Iris pigment epithelial cell (primary cell): ENCODE measurements around the gene NKX1-2.

Experiments used
- DNase-seq: peaks from one replicate; pipeline ENCODE4 v3.0.0-alpha.2; 2011; ENCODE audit warnings: low read depth

Gene NKX1-2

GRCh38 chr10:124417895-124418725 is 31.7 kb downstream of the NKX1-2 start:
- DNase-seq, result peak; percentile 67

DNA sequence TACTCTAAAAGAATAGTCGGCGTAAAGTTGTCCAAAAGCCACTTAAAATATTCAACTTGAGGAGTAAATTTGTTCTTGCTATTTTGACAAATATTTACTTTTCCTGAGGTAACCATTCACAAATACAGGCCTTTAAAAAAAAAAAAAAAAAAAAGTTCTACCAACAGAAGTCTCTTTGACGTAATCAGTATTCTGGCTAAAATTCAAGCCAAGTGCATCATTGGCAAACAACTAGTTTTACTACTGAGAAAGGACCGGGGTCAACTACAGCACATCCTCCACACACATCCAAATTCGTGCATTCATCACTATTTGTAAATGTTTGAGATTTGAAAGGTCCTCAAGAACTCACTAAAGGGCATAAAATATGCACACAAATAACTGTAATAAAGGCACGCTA is 33.1 kb downstream of the NKX1-2 start:
- peak; percentile 31 for DNase-seq

DNA sequence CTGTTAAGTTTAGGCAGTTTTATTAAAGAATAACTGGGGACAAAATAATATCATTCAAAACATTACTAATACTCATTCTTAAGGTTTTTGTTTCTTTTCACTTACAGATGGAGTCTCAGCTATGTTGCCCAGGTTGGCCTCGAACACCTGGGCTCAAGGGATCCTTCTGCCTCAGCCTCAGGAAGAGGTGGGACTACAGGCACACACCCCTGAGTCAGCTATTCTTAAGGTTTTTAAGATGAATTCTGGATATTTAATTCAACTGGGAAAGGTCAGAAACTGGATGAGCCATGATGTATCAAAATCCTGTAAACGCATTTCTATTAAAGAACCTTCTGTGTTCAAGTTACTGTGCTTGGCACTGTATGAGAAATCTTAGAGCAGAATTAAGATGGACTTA is 34.6 kb downstream of the NKX1-2 start:
- no peak for DNase-seq

- DNase-seq, result peak; percentile 13
These were observed 35.8 kb downstream of the NKX1-2 start for GRCh38 chr10:124414076-124414475.

DNA sequence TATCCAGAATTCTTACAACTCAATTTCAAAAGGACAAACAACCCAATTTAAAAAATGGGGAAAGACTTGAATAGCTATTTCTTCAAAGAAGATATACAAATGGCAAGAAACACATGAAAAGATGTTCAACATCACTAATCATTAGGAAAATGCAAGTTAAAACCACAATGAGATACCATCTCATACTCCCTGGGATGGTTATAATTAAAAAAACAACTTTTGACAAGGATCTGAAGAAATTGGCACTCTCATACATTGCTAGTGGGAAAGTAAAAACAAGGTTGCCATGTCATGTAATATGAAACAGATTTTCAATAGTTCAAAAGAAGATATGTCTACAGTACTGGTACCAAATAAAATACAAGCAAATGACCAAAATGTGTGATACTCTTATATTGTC is 40.1 kb downstream of the NKX1-2 start:
- no peak for DNase-seq

- no peak for DNase-seq
These were observed 41.5 kb downstream of the NKX1-2 start for GRCh38 chr10:124408357-124408756.

GRCh38 chr10:124407456-124407855 is 42.4 kb downstream of the NKX1-2 start:
- no peak for DNase-seq

- peak; percentile 84 for DNase-seq
These were observed 46.3 kb downstream of the NKX1-2 start for GRCh38 chr10:124403548-124403947.

DNA sequence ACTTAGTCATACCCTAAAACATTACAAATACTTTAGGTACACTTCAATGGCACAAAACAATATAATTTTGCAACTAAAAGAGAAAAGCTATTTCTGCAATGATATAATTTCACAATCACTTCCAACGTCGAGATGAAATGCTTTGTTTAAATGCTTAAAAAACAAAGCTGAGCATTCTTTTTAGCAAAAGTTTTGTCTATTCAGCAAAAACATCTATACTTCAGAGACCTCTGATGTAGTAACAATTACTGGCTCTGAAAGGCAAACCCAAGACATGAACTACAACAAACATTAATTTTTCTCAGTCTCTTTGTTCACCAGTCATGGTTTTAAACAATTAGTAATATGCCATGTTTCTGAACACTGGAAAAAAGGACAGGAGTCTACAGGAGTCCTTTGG is 47.6 kb downstream of the NKX1-2 start:
- no peak for DNase-seq

GRCh38 chr10:124401633-124402032 is 48.2 kb downstream of the NKX1-2 start:
- no peak for DNase-seq
